HepG2 (cell line): ENCODE measurements around the gene PTPN3. TPM values are rescaled to one million over a fixed set of nuclear protein-coding genes. Genes with fewer than 3 reads are reported as not detected.

Experiments used
- ATAC-seq: fragments of 200-7000 bp; cut with Tn5 transposase; 3 replicates; pipeline ENCODE4 v1.9.1; 2020; ENCODE audit warnings: mild to moderate bottlenecking, moderate library complexity
- BruUV-seq: library from RNA; stranded (reverse); fragments of 400-500 nt; replicated peaks from 2 replicates; lab custom pipeline; 2021; lab: Mats Ljungman, UMichigan
- CTCF ChIA-PET: fragments of 300-600 bp; formaldehyde crosslinking; extraction: SDS; loops from one replicate; lab custom pipeline; 2021; ENCODE audit warnings: low total read pairs, inconsistent platforms, low intra/inter-chr PET ratio; lab: Yijun Ruan, JAX
- POLR2A ChIA-PET: fragments of 350-600 bp; sonication (Branson Sonifier 250); formaldehyde crosslinking; loops from one replicate; lab custom pipeline; 2020; ENCODE audit warnings: antibody characterized with exemption, inconsistent platforms; lab: Yijun Ruan, JAX
- DNase-seq: peaks from one replicate; pipeline ENCODE4 v3.0.0-alpha.2; 2015; ENCODE audit warnings: low spot score
- FAIRE-seq: peaks from 3 replicates; lab custom pipeline; 2011; peaks lifted over from hg19 to GRCh38; lab: Jason Lieb, UNC
- H2AFZ ChIP-seq: one replicate; pipeline ENCODE4 v1.6.1; 2011; ENCODE audit warnings: low read length, inconsistent platforms
- H3K27ac ChIP-seq: fragments of 300-600 bp; 3 replicates; pipeline ENCODE4 v1.8.0; 2011; ENCODE audit warnings: mixed run types, mild to moderate bottlenecking, mixed read lengths, low read length, inconsistent platforms; ENCODE audit not compliant: insufficient read depth; ENCODE audit errors: extremely low read length
- H3K27me3 ChIP-seq, 2 experiments: fragments of 200-600 bp in 1 of 2; 2 replicates in 1 of 2; 3 replicates in 1 of 2; pipeline versions ENCODE4 v1.6.0 to v1.8.0; 2011; ENCODE audit warnings: low read length in 2 of 2, mild to moderate bottlenecking in 2 of 2, moderate library complexity in 2 of 2, inconsistent platforms in 1 of 2; ENCODE audit not compliant: insufficient read depth in 2 of 2, control insufficient read depth in 1 of 2
- H3K36me3 ChIP-seq, 2 experiments: fragments of 200-600 bp in 1 of 2; replicated peaks in 1 of 2; 2 replicates in 1 of 2; 3 replicates in 1 of 2; pipeline versions ENCODE4 v1.5.1 to v1.8.0; 2011; ENCODE audit warnings: low read length in 2 of 2, inconsistent platforms in 1 of 2; ENCODE audit not compliant: insufficient read depth in 2 of 2, control insufficient read depth in 1 of 2
- H3K4me1 ChIP-seq: 2 replicates; pipeline ENCODE4 v1.5.1; 2012; ENCODE audit warnings: low read length, inconsistent platforms; ENCODE audit not compliant: insufficient read depth
- H3K4me2 ChIP-seq: 2 replicates; pipeline ENCODE4 v1.6.0; 2011; ENCODE audit warnings: low read depth, low read length, inconsistent platforms
- H3K4me3 ChIP-seq, 3 experiments: fragments of 200-600 bp in 1 of 3; sonication (generic), shearing (Covaris generic) in 1 of 3; replicated peaks in 1 of 3; 2 replicates each; pipeline ENCODE4 v1.5.1; 2011 to 2016; ENCODE audit warnings: low read length in 3 of 3, inconsistent platforms in 2 of 3, low read depth in 2 of 3, mild to moderate bottlenecking in 2 of 3, control low read depth in 1 of 3, mixed read lengths in 1 of 3; ENCODE audit not compliant: insufficient read depth in 1 of 3
- H3K79me2 ChIP-seq: one replicate; pipeline ENCODE4 v1.6.1; 2011; ENCODE audit warnings: low read length, inconsistent platforms; ENCODE audit not compliant: insufficient read depth
- H3K9ac ChIP-seq: 2 replicates; pipeline ENCODE4 v1.6.0; 2011; ENCODE audit warnings: mild to moderate bottlenecking, low read depth, low read length, inconsistent platforms; ENCODE audit not compliant: insufficient read depth
- H3K9me3 ChIP-seq: 2 replicates; pipeline ENCODE4 v1.5.1; 2012; ENCODE audit warnings: mild to moderate bottlenecking, low read length
- H4K20me1 ChIP-seq: 2 replicates; pipeline ENCODE4 v1.6.0; 2011; ENCODE audit warnings: inconsistent platforms, mild to moderate bottlenecking, low read length, moderate library complexity; ENCODE audit not compliant: insufficient read depth
- CERS6 ChIP-seq: sonication (generic); formaldehyde crosslinking; IDR thresholded peaks from 2 replicates; pipeline ENCODE4 v1.5.0; 2020; ENCODE audit warnings: missing genetic modification reagents
- CREM ChIP-seq, 2 experiments: sonication (generic) in 1 of 2; formaldehyde crosslinking in 1 of 2; IDR thresholded peaks; 2 replicates each; pipeline versions ENCODE4 v1.4.0 to v1.6.1; 2016 to 2020; ENCODE audit warnings: antibody characterized with exemption in 1 of 2, mild to moderate bottlenecking in 1 of 2, missing genetic modification reagents in 1 of 2
- GLI4 ChIP-seq: sonication (generic); formaldehyde crosslinking; IDR thresholded peaks from 2 replicates; pipeline ENCODE4 v1.5.1; 2020; ENCODE audit warnings: missing genetic modification reagents, mild to moderate bottlenecking, moderate library complexity, borderline replicate concordance
- GPBP1L1 ChIP-seq: sonication (generic); formaldehyde crosslinking; IDR thresholded peaks from 2 replicates; pipeline ENCODE4 v1.5.0; 2020; ENCODE audit warnings: mild to moderate bottlenecking, missing genetic modification reagents
- PHB2 ChIP-seq: fragments of 450-650 bp; IDR thresholded peaks from 2 replicates; pipeline ENCODE4 v1.6.1; 2018; ENCODE audit not compliant: partially characterized antibody
- REST ChIP-seq, 2 experiments: IDR thresholded peaks; 2 replicates each; pipeline ENCODE4 v1.6.1; 2011 to 2012; ENCODE audit warnings: low read length in 2 of 2, borderline replicate concordance in 1 of 2, low read depth in 1 of 2, mild to moderate bottlenecking in 1 of 2, moderate library complexity in 1 of 2
- SMARCC2 ChIP-seq: fragments of 450-650 bp; IDR thresholded peaks from 2 replicates; pipeline ENCODE4 v1.6.1; 2017; ENCODE audit warnings: antibody characterized with exemption, mild to moderate bottlenecking
- SP1 ChIP-seq, 2 experiments: fragments of 450-650 bp in 1 of 2; sonication (generic) in 1 of 2; formaldehyde crosslinking in 1 of 2; IDR thresholded peaks; 2 replicates each; pipeline versions ENCODE4 v1.4.0 to v1.6.1; 2016 to 2020; ENCODE audit warnings: missing genetic modification reagents in 1 of 2
- SP140L ChIP-seq: sonication (generic); formaldehyde crosslinking; IDR thresholded peaks from 2 replicates; pipeline ENCODE4 v1.4.0; 2020; ENCODE audit warnings: missing genetic modification reagents, borderline replicate concordance
- TBX2 ChIP-seq: sonication (generic); formaldehyde crosslinking; IDR thresholded peaks from 2 replicates; pipeline ENCODE4 v1.5.0; 2020; ENCODE audit warnings: missing genetic modification reagents, mild to moderate bottlenecking, borderline replicate concordance
- ZNF24 ChIP-seq: fragments of 450-650 bp; IDR thresholded peaks from 2 replicates; pipeline ENCODE4 v1.6.1; 2017; ENCODE audit warnings: antibody characterized with exemption, mild to moderate bottlenecking
- ZNF331 ChIP-seq: sonication (generic); formaldehyde crosslinking; IDR thresholded peaks from 2 replicates; pipeline ENCODE4 v1.4.0; 2020; ENCODE audit warnings: missing genetic modification reagents
- ZNF549 ChIP-seq: sonication (generic); formaldehyde crosslinking; IDR thresholded peaks from 2 replicates; pipeline ENCODE4 v1.5.0; 2020; ENCODE audit warnings: missing genetic modification reagents
- WGBS: methylation state at CpG from one replicate; pipeline ENCODE4 v1.1.6; 2017; ENCODE audit warnings: low lambda C conversion rate; 5-methylcytosine and 5-hydroxymethylcytosine counted together
- in situ Hi-C: cut with HindIII; loops from 2 replicates; pipeline ENCODE4 v1.10.0; 2017; ENCODE audit warnings: low pct_unique_long_range_greater_than_20kb; ENCODE audit not compliant: extremely low pct_ligation_motif_present
- intact Hi-C: fragments of 100-400 bp; cut with micrococcal nuclease; formaldehyde crosslinking; loops from one replicate; pipeline ENCODE4 v1.10.0; 2022; ENCODE audit not compliant: unreplicated experiment
- polyA plus RNA-seq, 8 experiments: library from polyadenylated mRNA; depleted of rRNA in 3 of 8; stranded (reverse) in 7 of 8; unstranded in 1 of 8; fragments of >200 nt; fragmentation: Illumina TruSeq in 4 of 8; extraction: Trizol in 4 of 8; gene quantifications; 2 replicates each; pipeline versions ENCODE4 v1.2.1 to v1.2.3, GENCODE V29; 2011 to 2016; ENCODE audit warnings: low read depth in 4 of 8, missing spikeins in 1 of 8, mixed read lengths in 1 of 8; ENCODE audit not compliant: insufficient read depth in 1 of 8
- total RNA-seq, 5 experiments: library from RNA; depleted of rRNA; stranded (reverse); fragments of >200 nt; fragmentation: Illumina TruSeq; extraction: Trizol; gene quantifications; 2 replicates each; pipeline ENCODE4 v1.2.3, GENCODE V29; 2016; ENCODE audit warnings: low read depth in 1 of 5
- TF ChIP-seq, protein P1 (sequence below): sonication (generic); formaldehyde crosslinking; IDR thresholded peaks from 2 replicates; pipeline ENCODE4 v1.4.0; 2020; ENCODE audit warnings: low read depth, mild to moderate bottlenecking, missing genetic modification reagents
- TF ChIP-seq, protein P2 (sequence below): sonication (generic); formaldehyde crosslinking; IDR thresholded peaks from 2 replicates; pipeline ENCODE4 v1.4.0; 2020; ENCODE audit warnings: mild to moderate bottlenecking, missing genetic modification reagents
- TF ChIP-seq, protein P3 (sequence below): IDR thresholded peaks from 2 replicates; pipeline ENCODE4 v1.6.1; 2016; ENCODE audit warnings: missing compliant biosample characterization, missing genetic modification reagents, borderline replicate concordance

The PTPN3 gene
- total and polyA plus RNA-seq, 2 of the 13 experiments (the other 11 are each of a cell fraction or from before 2014, with no cell fraction given): 5.6 to 20.5 TPM

DNA sequence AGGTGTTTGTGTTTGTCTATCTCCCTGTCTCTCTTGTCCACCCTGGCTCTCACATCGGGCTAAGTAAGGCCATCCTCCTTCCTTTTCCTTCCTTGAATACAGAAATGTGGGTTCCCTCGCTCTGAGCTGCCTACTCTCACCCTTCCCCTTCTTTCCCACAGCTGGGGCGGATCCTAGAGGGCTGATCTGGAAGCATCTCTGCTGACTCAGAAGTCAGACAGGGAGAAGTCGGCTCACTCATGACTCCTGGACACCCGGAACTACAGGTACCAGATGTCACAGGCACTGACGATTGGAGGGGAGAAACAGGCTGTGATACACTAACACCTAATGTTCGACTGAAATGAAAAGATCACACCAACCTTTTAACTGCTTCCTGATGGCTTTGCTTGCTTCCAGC lies 41.3 kb downstream of the PTPN3 start:
- no peaks in the 10 kb centered on the region for H3K9me3 ChIP-seq
- H3K4me1 ChIP-seq: no peaks in the 10 kb centered on the region
- in situ Hi-C loops: no loop called here
- intact Hi-C loops: no loop called here
- DNase-seq (no peak), FAIRE-seq (no peak), ATAC-seq (no peak)
- no peak overlapping the region for H3K27ac ChIP-seq
- ChIA-PET POLR2A (no interaction called here), CTCF (no interaction called here)
- H3K27me3 ChIP-seq: no peaks in the 10 kb centered on the region
- H3K4me2 ChIP-seq: no peak overlapping the region
- no peaks in the 10 kb centered on the region for H3K79me2 ChIP-seq
- 93% methylated on average over 7 of the region's 7 CpGs for WGBS
- H3K9ac ChIP-seq: no peak overlapping the region
- no TSS peak for BruUV-seq
- no peak overlapping the region for H3K4me3 ChIP-seq
- no peaks in the 10 kb centered on the region for H4K20me1 ChIP-seq
- H3K36me3 ChIP-seq: peaks cover 2 to 37% of the 10 kb centered on the region in 2 experiments; a peak in 4 of 5 replicates
- TF ChIP-seq SMARCC2 (no peak), CERS6 (CRISPR knock-in tag) (no peak), ZNF331 (no peak), PHB2 (no peak), REST (IDR thresholded peaks at IDR 0.05; ENCODE audit: borderline replicate concordance in 1 of 2, low read depth in 1 of 2, low read length in 2 of 2) (no peak), ZNF549 (CRISPR knock-in tag) (no peak), GPBP1L1 (CRISPR knock-in tag) (no peak), SP140L (CRISPR knock-in tag) (no peak), SP1 (IDR thresholded peaks at IDR 0.05) (no peak), SP1 (CRISPR knock-in tag; IDR thresholded peaks at IDR 0.05) (no peak), CREM (IDR thresholded peaks at IDR 0.05) (no peak), CREM (CRISPR knock-in tag; IDR thresholded peaks at IDR 0.05) (no peak), ZNF24 (no peak), GLI4 (CRISPR knock-in tag) (no peak), TBX2 (no peak)
- TF ChIP-seq, protein P1, sequence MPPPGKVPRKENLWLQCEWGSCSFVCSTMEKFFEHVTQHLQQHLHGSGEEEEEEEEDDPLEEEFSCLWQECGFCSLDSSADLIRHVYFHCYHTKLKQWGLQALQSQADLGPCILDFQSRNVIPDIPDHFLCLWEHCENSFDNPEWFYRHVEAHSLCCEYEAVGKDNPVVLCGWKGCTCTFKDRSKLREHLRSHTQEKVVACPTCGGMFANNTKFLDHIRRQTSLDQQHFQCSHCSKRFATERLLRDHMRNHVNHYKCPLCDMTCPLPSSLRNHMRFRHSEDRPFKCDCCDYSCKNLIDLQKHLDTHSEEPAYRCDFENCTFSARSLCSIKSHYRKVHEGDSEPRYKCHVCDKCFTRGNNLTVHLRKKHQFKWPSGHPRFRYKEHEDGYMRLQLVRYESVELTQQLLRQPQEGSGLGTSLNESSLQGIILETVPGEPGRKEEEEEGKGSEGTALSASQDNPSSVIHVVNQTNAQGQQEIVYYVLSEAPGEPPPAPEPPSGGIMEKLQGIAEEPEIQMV (CRISPR knock-in tag): no peak
- TF ChIP-seq, protein P2, sequence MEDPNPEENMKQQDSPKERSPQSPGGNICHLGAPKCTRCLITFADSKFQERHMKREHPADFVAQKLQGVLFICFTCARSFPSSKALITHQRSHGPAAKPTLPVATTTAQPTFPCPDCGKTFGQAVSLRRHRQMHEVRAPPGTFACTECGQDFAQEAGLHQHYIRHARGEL (CRISPR knock-in tag): no peak
- TF ChIP-seq, protein P3, sequence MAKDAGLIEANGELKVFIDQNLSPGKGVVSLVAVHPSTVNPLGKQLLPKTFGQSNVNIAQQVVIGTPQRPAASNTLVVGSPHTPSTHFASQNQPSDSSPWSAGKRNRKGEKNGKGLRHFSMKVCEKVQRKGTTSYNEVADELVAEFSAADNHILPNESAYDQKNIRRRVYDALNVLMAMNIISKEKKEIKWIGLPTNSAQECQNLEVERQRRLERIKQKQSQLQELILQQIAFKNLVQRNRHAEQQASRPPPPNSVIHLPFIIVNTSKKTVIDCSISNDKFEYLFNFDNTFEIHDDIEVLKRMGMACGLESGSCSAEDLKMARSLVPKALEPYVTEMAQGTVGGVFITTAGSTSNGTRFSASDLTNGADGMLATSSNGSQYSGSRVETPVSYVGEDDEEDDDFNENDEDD: no peak
- TF ChIP-seq, all 625 proteins: peak for 0
- no peak overlapping the region for H2AFZ ChIP-seq
